A549 (cell line): ENCODE measurements around the gene EPB42.

Source experiments
- EP300 ChIP-seq, 2 experiments: fragments of >200 bp; sonication (Bioruptor Twin); formaldehyde crosslinking; IDR thresholded peaks; 2 replicates in 1 of 2; 3 replicates in 1 of 2; pipeline ENCODE4 v1.6.1; 2016 to 2017
- FOSL2 ChIP-seq, 2 experiments: fragments of 450-650 bp in 1 of 2; fragments of >200 bp in 1 of 2; sonication (Bioruptor Twin) in 1 of 2; formaldehyde crosslinking; IDR thresholded peaks; 2 replicates each; pipeline versions ENCODE4 v1.5.0 to v1.6.1; 2016 to 2020; ENCODE audit warnings: mild to moderate bottlenecking in 1 of 2, moderate library complexity in 1 of 2
- JUN ChIP-seq, 2 experiments: fragments of >200 bp; sonication (Bioruptor Twin); formaldehyde crosslinking; IDR thresholded peaks; 2 replicates in 1 of 2; 3 replicates in 1 of 2; pipeline ENCODE4 v1.6.1; 2016 to 2017
- POLR2A ChIP-seq: IDR thresholded peaks from 2 replicates; pipeline ENCODE4 v1.6.1; 2012; ENCODE audit warnings: mild to moderate bottlenecking, low read length
- POLR2AphosphoS2 ChIP-seq: conservative IDR thresholded peaks from 2 replicates; pipeline ENCODE4 v1.6.1; 2012; ENCODE audit warnings: low read length, improper control_type of control experiment, inconsistent platforms

DNA sequence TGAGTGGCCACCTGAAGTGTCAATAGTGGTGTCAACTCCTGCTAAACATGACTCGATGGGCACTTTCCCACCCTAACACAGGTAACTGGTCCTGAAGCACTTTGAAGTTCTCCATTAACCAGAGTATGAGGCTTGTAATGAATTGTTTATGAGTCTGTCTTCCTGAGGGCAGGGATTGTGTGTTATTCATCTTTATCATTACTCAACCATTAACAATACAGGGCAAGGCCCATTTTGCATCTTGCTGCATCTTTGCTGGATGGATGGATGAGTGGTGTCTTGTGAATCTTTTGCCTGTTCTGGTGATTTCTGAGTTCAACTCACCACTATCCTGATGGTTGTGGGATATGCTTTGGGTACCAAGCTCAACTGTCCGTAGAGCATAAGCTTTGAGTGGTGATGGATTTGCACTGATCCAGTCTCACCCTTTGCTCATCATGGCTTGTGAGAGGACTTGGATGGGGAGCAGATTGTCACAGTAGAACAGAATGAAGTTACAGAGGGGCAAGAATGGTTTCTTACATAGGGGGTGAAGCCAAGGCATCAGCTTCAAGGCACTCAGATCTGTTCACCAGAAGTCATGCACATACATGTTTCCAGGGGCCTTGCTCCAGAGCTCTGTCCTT lies 22.3 kb upstream of the EPB42 start:
- TF ChIP-seq FOSL2 (IDR thresholded peaks at IDR 0.05): no peak
- TF ChIP-seq FOSL2 (CRISPR knock-in tag; IDR thresholded peaks at IDR 0.05): no peak
- TF ChIP-seq POLR2AphosphoS2: no peak
- TF ChIP-seq EP300 (IDR thresholded peaks at IDR 0.05): no peak
- no peak for TF ChIP-seq JUN (IDR thresholded peaks at IDR 0.05)
- no peak for TF ChIP-seq POLR2A
